CD1c-positive myeloid dendritic cell (primary cell): ENCODE results near the gene ACTA2.

Experiments
- DNase-seq: peaks from one replicate; pipeline ENCODE4 v3.0.0-alpha.2; 2016; ENCODE audit errors: extremely low spot score

The ACTA2 gene

GRCh38 chr10:88952647-88953111 lies at the start of gene ACTA2:
Gene ACTA2, minus strand, starts transcription at chr10:88952773. Its CDS starts 3,843 bp downstream, at chr10:88948930.
- DNase-seq, result no peak

GRCh38 chr10:89001729-89002072 lies 49.1 kb upstream of the ACTA2 start:
- DNase-seq, result no peak

- DNase-seq, result no peak
Measured at GRCh38 chr10:89001024-89001728, 48.6 kb upstream of the ACTA2 start.

- DNase-seq, result no peak
Measured at GRCh38 chr10:88999625-89000024, 47.1 kb upstream of the ACTA2 start.

GRCh38 chr10:88996927-88997326 lies 44.4 kb upstream of the ACTA2 start:
- peak; percentile 70 for DNase-seq

GRCh38 chr10:88995156-88995876 lies 42.7 kb upstream of the ACTA2 start:
- no peak for DNase-seq

GRCh38 chr10:88994019-88994418 lies 41.4 kb upstream of the ACTA2 start:
- DNase-seq, result no peak

GRCh38 chr10:88992921-88993524 lies 40.5 kb upstream of the ACTA2 start:
- DNase-seq, result no peak

- DNase-seq, result peak; percentile 77
Measured at GRCh38 chr10:88991899-88992320, 39.3 kb upstream of the ACTA2 start.

GRCh38 chr10:88991161-88991898 lies 38.8 kb upstream of the ACTA2 start:
- DNase-seq, result peak; percentile 86

GRCh38 chr10:88990384-88991160 lies 38.0 kb upstream of the ACTA2 start, which contains the start of gene FAS:
Gene FAS, plus strand, starts transcription at chr10:88990798. Its CDS starts 79 bp downstream, at chr10:88990877.
- DNase-seq, result peak; percentile 77

- peak; percentile 36 for DNase-seq
Measured at GRCh38 chr10:88989824-88990383, 37.3 kb upstream of the ACTA2 start.

- DNase-seq, result no peak
Measured at GRCh38 chr10:88989423-88989822, 36.9 kb upstream of the ACTA2 start.

GRCh38 chr10:88987840-88988239 lies 35.3 kb upstream of the ACTA2 start:
- DNase-seq, result no peak

GRCh38 chr10:88987243-88987725 lies 34.7 kb upstream of the ACTA2 start:
- peak; percentile 14 for DNase-seq

- peak; percentile 65 for DNase-seq
Measured at GRCh38 chr10:88986549-88987242, 34.1 kb upstream of the ACTA2 start.

- no peak for DNase-seq
Measured at GRCh38 chr10:88984525-88984924, 32.0 kb upstream of the ACTA2 start.

- DNase-seq, result no peak
Measured at GRCh38 chr10:88983939-88984338, 31.4 kb upstream of the ACTA2 start.

GRCh38 chr10:88983206-88983605 lies 30.6 kb upstream of the ACTA2 start:
- DNase-seq, result no peak

- no peak for DNase-seq
Measured at GRCh38 chr10:88982366-88982765, 29.8 kb upstream of the ACTA2 start.
